NCI-H510A treated with DMSO at 0.1 percent for 48 hours (cell line): ENCODE results near the gene RSBN1.
"Not testable (repeated sequence)": the region's sequence is repeated elsewhere in the genome, so short reads cannot be mapped to it uniquely, and the experiment has no call there.

Source experiments
- DNase-seq: peaks from one replicate; lab custom pipeline; 2025; lab: John Stamatoyannopoulos, UW

RSBN1 gene

GRCh38 chr1:113744114-113744513, 68.2 kb downstream of the RSBN1 start:
- no peak for DNase-seq

DNA sequence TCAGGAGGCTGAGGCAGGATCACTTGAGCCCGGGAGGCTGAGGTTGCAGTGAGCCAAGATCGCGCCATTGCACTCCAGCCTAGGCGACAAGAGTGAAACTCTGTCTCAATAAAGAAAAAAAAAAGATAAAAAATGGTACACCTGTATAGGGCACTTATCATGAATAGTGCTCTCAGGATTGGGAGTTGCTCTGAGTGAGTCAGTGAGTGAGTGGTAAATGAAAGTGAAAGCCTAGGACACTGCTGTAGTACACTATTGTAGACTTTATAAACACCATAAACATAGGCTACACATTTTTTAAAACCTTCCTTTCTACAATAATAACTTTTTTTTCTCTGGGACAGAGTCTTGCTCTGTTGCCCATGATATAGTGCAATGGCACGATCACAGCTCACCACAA, 69.8 kb downstream of the RSBN1 start:
- no peak for DNase-seq

GRCh38 chr1:113734357-113735055, 77.8 kb downstream of the RSBN1 start:
- no peak for DNase-seq

- DNase-seq: no peak
Observed at GRCh38 chr1:113732802-113733201, 79.5 kb downstream of the RSBN1 start.

GRCh38 chr1:113721010-113721409, 91.3 kb downstream of the RSBN1 start:
- no peak for DNase-seq

DNA sequence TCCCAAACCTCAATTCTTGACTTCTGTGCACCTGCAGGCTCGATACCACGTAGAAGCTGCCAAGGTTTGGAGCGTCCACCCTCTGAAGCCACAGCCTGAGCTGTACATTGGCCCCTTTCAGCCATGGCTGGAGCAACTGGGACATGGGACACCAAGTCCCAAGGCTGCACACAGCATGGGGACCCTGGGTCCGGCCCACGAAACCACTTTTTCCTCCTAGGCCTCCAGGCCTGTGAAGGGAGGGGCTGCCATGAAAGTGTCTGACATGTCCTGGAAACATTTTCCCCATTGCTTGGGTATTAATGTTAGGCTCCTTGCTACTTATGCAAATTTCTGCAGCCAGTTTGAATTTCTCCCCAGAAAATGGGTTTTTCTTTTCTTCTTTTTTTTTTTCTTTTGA, 93.7 kb downstream of the RSBN1 start:
- DNase-seq: not testable (repeated sequence)

DNA sequence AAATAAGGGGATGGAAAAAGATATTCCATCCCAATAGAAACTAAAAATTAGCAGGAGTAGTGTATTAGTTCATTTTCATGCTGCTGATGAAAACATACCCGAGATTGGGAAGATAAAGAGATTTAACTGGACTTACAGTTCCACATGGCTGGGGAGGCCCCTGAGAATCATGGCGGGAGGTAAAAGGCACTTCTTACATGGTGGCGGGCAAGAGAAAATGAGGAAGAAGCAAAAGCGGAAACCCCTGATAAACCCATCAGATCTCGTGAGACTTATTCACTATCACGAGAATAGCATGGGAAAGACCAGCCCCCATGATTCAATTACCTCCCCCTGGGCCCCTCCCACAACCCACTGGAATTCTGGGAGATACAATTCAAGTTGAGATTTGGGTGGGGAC, 94.8 kb downstream of the RSBN1 start:
- DNase-seq: not testable (repeated sequence)

DNA sequence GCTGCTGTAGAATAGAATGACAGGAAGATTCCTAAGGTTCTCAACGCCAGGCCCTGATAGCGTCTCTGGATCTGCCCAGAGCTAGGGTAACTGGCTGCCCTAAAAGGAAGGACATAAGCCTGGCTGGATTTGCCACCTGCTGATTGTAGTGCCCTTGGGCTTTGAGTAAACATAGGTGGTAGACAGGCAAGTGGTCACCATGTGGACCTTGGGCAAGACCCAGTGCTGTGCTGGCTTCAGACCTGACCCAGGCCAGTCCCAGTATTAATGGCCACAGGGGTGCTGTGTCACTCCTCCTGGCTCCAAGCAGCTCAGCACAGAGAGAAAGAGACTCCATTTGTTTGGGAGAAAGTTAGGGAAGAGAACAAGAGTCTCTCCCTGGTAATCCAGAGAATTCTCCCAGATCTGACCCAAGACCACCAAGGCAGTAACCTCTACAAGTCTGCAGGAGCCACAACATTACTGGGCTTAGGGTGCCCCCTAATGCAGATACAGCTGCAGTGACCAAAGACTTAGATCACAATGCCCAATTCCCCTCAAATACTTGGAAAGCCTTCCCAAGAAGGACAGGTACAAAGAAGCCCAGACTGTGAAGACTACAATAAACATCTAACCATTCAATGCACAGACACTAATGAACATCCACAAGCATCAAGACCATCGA, 97.5 kb downstream of the RSBN1 start:
- DNase-seq: no peak
